Muscle layer of duodenum (tissue), 2 donors: ENCODE results near the gene RFTN1.
A peak's percentile ranks its signal among the peaks of the same experiment; 100 is the strongest.

ENCODE experiments used
- H3K27ac ChIP-seq: one replicate; pipeline ENCODE4 v1.7.0; 2013; ENCODE audit warnings: mild to moderate bottlenecking, low read length
- H3K27me3 ChIP-seq: one replicate; pipeline ENCODE4 v1.7.0; 2013; ENCODE audit warnings: low read depth, mild to moderate bottlenecking, control low read depth, low read length
- H3K36me3 ChIP-seq, 2 donors: one replicate each; pipeline ENCODE4 v1.7.0; 2013; ENCODE audit warnings: low read length in 2 of 2, control low read depth in 1 of 2, mild to moderate bottlenecking in 1 of 2; ENCODE audit not compliant: insufficient read depth in 2 of 2, control insufficient read depth in 1 of 2
- H3K4me1 ChIP-seq, 2 donors: one replicate each; pipeline ENCODE4 v1.7.0; 2013; ENCODE audit warnings: low read length in 2 of 2, mild to moderate bottlenecking in 2 of 2, control low read depth in 1 of 2, moderate library complexity in 1 of 2; ENCODE audit not compliant: insufficient read depth in 2 of 2, control insufficient read depth in 1 of 2
- H3K4me3 ChIP-seq, 2 donors: one replicate each; pipeline ENCODE4 v1.7.0; 2013; ENCODE audit warnings: low read length in 2 of 2, low read depth in 1 of 2, mild to moderate bottlenecking in 1 of 2
- H3K9me3 ChIP-seq, 2 donors: one replicate each; pipeline ENCODE4 v1.7.0; 2013; ENCODE audit warnings: low read length in 2 of 2, control low read depth in 1 of 2, mild to moderate bottlenecking in 1 of 2; ENCODE audit not compliant: control insufficient read depth in 1 of 2
- donor health status: healthy.

Gene RFTN1

GRCh38 chr3:16328124-16328523, 185.4 kb downstream of the RFTN1 start:
- Histone ChIP-seq H3K27ac (no peak overlapping the region), H3K4me3 (no peak overlapping the region), H3K36me3 (peaks cover 7 to 16% of the 10 kb centered on the region in 2 donors), H3K4me1 (no peaks in the 10 kb centered on the region), H3K9me3 (peaks cover 0 to 9% of the 10 kb centered on the region in 2 donors), H3K27me3 (no peaks in the 10 kb centered on the region)

DNA sequence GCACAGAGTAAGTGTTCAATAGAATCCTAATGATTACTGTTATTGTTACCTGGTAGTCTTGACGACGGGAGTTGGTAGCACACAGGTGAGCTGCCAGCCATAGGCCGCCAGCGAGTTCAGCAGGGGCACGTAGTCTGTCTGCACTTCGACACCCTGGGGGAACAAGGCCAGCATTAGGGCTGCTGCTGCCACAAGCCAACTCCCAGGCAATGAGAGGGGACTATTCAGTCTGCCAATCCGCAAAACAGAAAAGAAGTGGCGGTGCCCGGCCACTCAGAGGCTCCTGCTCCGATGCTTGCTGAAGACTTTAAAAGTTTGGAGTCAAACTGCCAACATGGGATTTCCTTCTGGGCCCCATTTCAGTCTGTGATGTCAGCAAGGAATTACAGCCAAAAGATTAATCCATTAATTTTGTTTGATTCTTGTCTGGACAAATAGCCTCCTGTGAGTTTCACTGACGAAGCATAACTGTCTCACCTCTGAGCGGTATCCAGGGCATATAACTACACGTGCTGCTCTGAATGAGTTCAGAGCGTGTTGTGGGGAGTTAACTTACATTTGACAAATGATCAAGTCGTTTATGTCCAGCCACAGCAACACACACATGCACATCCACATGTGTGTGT, 186.7 kb downstream of the RFTN1 start:
- Histone ChIP-seq H3K27me3 (no peaks in the 10 kb centered on the region), H3K4me1 (no peaks in the 10 kb centered on the region), H3K27ac (no peak overlapping the region), H3K9me3 (peaks cover 0 to 7% of the 10 kb centered on the region in 2 donors), H3K36me3 (peaks cover 18 to 24% of the 10 kb centered on the region in 2 donors), H3K4me3 (no peak overlapping the region)

DNA sequence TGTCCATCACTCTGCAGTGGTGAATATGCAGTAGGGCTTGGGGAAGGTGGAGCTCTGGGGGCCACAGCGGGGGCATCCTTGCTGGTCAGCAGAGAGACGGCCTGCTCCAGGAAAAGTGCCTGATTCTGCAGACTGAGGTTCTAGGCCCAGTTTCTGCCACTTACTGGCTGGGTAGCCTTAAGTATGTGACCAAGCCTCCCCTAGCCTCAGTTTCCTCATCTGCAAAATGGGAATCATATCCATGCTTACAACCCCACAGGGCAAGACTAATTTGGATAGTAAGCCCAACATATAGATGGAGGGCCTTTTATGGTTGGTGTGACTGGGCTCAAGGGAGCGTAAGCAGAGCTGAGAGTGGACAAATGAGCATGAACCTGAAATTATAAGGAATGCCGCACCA, 187.6 kb downstream of the RFTN1 start:
- no peak overlapping the region for H3K27ac ChIP-seq
- no peaks in the 10 kb centered on the region for H3K4me1 ChIP-seq
- no peaks in the 10 kb centered on the region for H3K9me3 ChIP-seq
- H3K4me3 ChIP-seq, result no peak overlapping the region
- H3K36me3 ChIP-seq, result peaks cover 25% of the 10 kb centered on the region in 2 donors
- no peaks in the 10 kb centered on the region for H3K27me3 ChIP-seq

DNA sequence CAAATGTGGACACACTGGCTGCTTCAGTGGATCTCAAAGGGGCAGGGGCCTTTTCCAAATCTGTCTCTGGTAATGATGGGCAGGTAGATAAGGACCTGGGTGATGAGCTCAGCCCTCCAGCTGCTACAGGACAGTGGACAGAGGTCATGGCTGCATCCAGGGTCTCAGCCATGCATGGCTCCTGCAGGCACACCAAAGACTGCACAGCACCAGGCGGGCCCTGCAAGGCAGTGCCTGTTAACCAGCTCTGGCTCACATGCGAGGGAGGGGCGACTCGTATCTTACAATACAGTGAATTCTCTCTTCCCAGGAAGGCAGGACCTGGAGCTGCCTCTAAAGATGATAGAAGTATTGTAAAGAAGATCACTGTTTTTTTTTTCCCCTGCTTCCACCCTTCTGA, 189.8 kb downstream of the RFTN1 start:
- Histone ChIP-seq H3K4me1 (no peaks in the 10 kb centered on the region), H3K4me3 (no peak overlapping the region), H3K9me3 (no peaks in the 10 kb centered on the region), H3K36me3 (peaks cover 21 to 40% of the 10 kb centered on the region in 2 donors), H3K27me3 (no peaks in the 10 kb centered on the region), H3K27ac (no peak overlapping the region)

- Histone ChIP-seq H3K4me1 (peaks cover 0 to 4% of the 10 kb centered on the region in 2 donors), H3K36me3 (peaks cover 21 to 44% of the 10 kb centered on the region in 2 donors), H3K27ac (no peak overlapping the region), H3K27me3 (no peaks in the 10 kb centered on the region), H3K4me3 (no peak overlapping the region), H3K9me3 (no peaks in the 10 kb centered on the region)
Measured at GRCh38 chr3:16322189-16322588, 191.3 kb downstream of the RFTN1 start.

DNA sequence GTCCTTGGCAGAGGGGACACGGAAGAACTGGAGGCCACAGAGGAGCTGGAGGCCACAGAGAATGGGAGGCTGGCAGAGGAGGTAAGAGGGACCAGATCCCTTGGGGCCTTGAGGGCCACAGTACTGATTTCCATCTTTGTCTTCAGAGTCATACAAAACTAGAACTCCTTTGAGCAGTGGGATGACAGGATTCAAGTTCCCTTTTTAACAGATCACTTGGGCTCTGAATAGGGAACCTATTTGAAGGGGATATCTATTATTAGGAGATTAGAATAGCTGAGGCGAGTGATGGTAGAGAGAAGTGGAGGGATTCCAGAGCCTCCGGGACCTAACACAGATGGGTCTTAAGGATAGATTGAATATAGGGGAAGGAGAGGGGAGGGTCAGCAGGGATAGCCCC, 192.8 kb downstream of the RFTN1 start:
- H3K27me3 ChIP-seq, result no peaks in the 10 kb centered on the region
- no peaks in the 10 kb centered on the region for H3K9me3 ChIP-seq
- H3K36me3 ChIP-seq, result peaks cover 26 to 50% of the 10 kb centered on the region in 2 donors
- H3K4me3 ChIP-seq, result no peak overlapping the region
- H3K4me1 ChIP-seq, result peaks cover 0 to 4% of the 10 kb centered on the region in 2 donors
- H3K27ac ChIP-seq, result no peak overlapping the region

DNA sequence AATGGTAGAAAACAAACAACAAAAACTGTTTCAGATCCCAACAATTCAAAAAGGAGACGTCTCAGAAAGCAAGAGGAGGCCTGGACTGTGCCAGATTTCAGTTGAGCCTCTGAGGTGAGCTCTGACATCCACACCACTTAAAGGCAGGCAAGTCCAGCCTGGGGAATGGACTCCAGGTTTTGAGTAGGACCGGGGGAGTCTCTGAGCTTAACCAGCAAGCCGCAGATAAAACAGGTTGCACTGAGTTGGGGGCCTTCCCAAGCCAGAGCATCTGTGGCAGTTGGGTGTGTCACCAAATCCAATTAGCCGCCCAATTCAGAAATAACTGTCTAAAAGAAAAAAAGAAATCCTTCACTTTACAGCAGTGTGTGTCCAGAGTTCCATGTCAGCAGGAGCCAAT, 193.8 kb downstream of the RFTN1 start:
- Histone ChIP-seq H3K27me3 (no peaks in the 10 kb centered on the region), H3K27ac (no peak overlapping the region), H3K9me3 (no peaks in the 10 kb centered on the region), H3K4me3 (no peak overlapping the region), H3K4me1 (peaks cover 0 to 4% of the 10 kb centered on the region in 2 donors), H3K36me3 (peaks cover 21 to 54% of the 10 kb centered on the region in 2 donors)

DNA sequence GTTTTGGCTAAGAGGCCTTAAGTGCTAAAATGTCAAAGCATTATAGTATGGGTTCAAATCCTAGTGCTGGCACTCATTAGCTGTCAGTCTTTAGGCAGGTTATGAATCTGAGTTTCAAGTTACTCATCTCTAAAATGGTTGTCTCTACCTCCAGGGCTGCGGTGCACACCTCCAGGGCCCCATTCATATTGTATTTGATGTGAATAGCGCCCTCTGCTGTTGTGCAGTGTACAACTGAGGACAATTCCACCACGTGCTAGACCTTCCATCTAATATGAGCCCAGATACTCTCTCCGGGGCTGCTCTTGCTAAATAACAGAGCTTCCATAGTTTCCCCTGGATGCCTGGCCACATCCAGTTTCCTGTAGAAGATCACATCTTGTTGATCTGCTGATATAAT, 194.2 kb downstream of the RFTN1 start:
- Histone ChIP-seq H3K36me3 (peaks cover 23 to 54% of the 10 kb centered on the region in 2 donors), H3K27ac (peak overlapping the region; percentile 7), H3K4me3 (no peak overlapping the region), H3K4me1 (peaks cover 0 to 4% of the 10 kb centered on the region in 2 donors), H3K9me3 (no peaks in the 10 kb centered on the region), H3K27me3 (no peaks in the 10 kb centered on the region)

GRCh38 chr3:16318176-16318575, 195.3 kb downstream of the RFTN1 start:
- peaks cover 34 to 58% of the 10 kb centered on the region in 2 donors for H3K36me3 ChIP-seq
- no peaks in the 10 kb centered on the region for H3K9me3 ChIP-seq
- peaks cover 0 to 4% of the 10 kb centered on the region in 2 donors for H3K4me1 ChIP-seq
- H3K27me3 ChIP-seq, result no peaks in the 10 kb centered on the region
- no peak overlapping the region for H3K27ac ChIP-seq
- no peak overlapping the region for H3K4me3 ChIP-seq

- no peaks in the 10 kb centered on the region for H3K27me3 ChIP-seq
- H3K9me3 ChIP-seq, result no peaks in the 10 kb centered on the region
- H3K4me1 ChIP-seq, result peaks cover 0 to 4% of the 10 kb centered on the region in 2 donors
- no peak overlapping the region for H3K4me3 ChIP-seq
- peaks cover 33 to 52% of the 10 kb centered on the region in 2 donors for H3K36me3 ChIP-seq
- no peak overlapping the region for H3K27ac ChIP-seq
Measured at GRCh38 chr3:16317561-16317945, 195.9 kb downstream of the RFTN1 start.

DNA sequence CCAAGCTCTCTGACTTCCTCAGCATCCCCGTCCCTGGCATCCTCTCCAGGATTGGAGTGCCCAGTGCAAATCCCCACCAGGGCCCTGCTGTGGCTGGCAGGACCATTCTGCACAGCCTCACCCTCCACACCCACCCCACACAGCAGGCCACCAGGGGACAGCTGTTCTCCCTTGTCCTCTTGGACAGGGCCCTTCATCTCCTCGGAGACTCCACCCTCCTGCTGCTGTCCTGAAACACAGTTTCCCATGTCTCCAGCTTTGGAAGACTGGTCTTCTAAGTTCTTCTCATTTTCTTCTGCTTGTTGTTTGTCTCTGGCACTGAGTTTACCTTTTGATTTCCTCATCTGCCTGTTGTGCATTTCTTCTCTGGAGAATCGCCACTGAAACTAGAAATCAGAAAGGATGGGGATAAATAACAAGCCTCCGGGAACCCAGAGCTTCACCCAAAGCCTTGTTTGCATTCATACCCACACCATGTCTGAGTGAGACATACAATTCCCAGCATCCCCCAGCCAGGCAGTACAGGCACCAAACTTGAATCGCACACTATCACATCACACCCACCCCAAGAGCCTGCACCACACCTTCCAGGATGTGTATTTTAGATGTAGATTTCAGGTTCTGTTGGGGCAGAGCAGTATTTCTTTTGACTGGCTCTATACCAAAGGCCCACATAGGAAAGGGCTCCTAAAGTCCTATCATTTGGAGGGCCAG, 196.5 kb downstream of the RFTN1 start:
- Histone ChIP-seq H3K27ac (no peak overlapping the region), H3K9me3 (no peaks in the 10 kb centered on the region), H3K4me1 (peaks cover 0 to 4% of the 10 kb centered on the region in 2 donors), H3K27me3 (no peaks in the 10 kb centered on the region), H3K4me3 (no peak overlapping the region), H3K36me3 (peaks cover 28 to 47% of the 10 kb centered on the region in 2 donors)
